PC-9 (cell line): ENCODE results near the gene RNF145. TPM values are rescaled to one million over a fixed set of nuclear protein-coding genes. Genes with fewer than 3 reads are reported as not detected.

Experiments
- BruUV-seq: library from RNA; stranded (reverse); fragments of 400-500 nt; replicated peaks from 2 replicates; lab custom pipeline; 2021; lab: Mats Ljungman, UMichigan
- CTCF ChIA-PET: fragments of 300-600 bp; sonication (Branson Sonifier 250); formaldehyde crosslinking; loops from one replicate; lab custom pipeline; 2022; ENCODE audit warnings: antibody characterized with exemption; lab: Charles Lee
- POLR2A ChIA-PET: fragments of 300-600 bp; sonication (Branson Sonifier 250); formaldehyde crosslinking; loops from one replicate; lab custom pipeline; 2022; ENCODE audit warnings: antibody characterized with exemption; ENCODE audit not compliant: unreplicated experiment; lab: Charles Lee
- DNase-seq, 2 experiments: peaks; one replicate each; pipeline versions ENCODE4 v3.0.0 to v3.0.0-alpha.2; 2015 to 2022; ENCODE audit warnings: mixed read lengths in 1 of 2
- H2AFZ ChIP-seq: fragments of 200-600 bp; sonication (generic); 2 replicates; pipeline ENCODE4 v1.8.1; 2017; ENCODE audit warnings: antibody characterized with exemption
- H3F3A ChIP-seq: fragments of 200-600 bp; sonication (generic); 2 replicates; pipeline ENCODE4 v1.8.1; 2017; ENCODE audit warnings: antibody characterized with exemption, mild to moderate bottlenecking, low read depth; ENCODE audit not compliant: insufficient read depth
- H3K27ac ChIP-seq: fragments of 200-600 bp; sonication (generic); 2 replicates; pipeline ENCODE4 v1.6.1; 2016; ENCODE audit warnings: mixed run types
- H3K27me3 ChIP-seq: fragments of 200-600 bp; sonication (generic); 2 replicates; pipeline ENCODE4 v1.6.1; 2016; ENCODE audit warnings: low read depth, mixed run types; ENCODE audit not compliant: insufficient read depth
- H3K36me3 ChIP-seq: fragments of 200-600 bp; sonication (generic); 2 replicates; pipeline ENCODE4 v1.6.1; 2016; ENCODE audit warnings: low read depth, mixed run types
- H3K4me1 ChIP-seq: fragments of 200-600 bp; sonication (generic); replicated peaks from 2 replicates; pipeline ENCODE4 v1.6.1; 2016; ENCODE audit warnings: mixed run types; ENCODE audit not compliant: insufficient read depth
- H3K4me2 ChIP-seq: fragments of 200-600 bp; sonication (generic); 2 replicates; pipeline ENCODE4 v1.6.1; 2017; ENCODE audit warnings: mixed run types
- H3K4me3 ChIP-seq: fragments of 200-600 bp; sonication (generic); 2 replicates; pipeline ENCODE4 v1.6.1; 2016; ENCODE audit warnings: mixed run types
- H3K79me2 ChIP-seq: fragments of 200-600 bp; sonication (generic); 2 replicates; pipeline ENCODE4 v1.6.1; 2017; ENCODE audit warnings: low read depth, mixed run types
- H3K9me2 ChIP-seq: fragments of 200-600 bp; sonication (generic); 2 replicates; pipeline ENCODE4 v1.8.1; 2017; ENCODE audit warnings: mild to moderate bottlenecking; ENCODE audit not compliant: insufficient read depth
- H3K9me3 ChIP-seq: fragments of 200-600 bp; sonication (generic); 2 replicates; pipeline ENCODE4 v1.8.1; 2016; ENCODE audit warnings: low read depth; ENCODE audit not compliant: insufficient read depth
- H4K20me1 ChIP-seq: fragments of 200-600 bp; sonication (generic); 2 replicates; pipeline ENCODE4 v1.8.1; 2017; ENCODE audit not compliant: insufficient read depth
- CTCF ChIP-seq: fragments of 200-600 bp; sonication (generic); conservative IDR thresholded peaks from 2 replicates; pipeline ENCODE4 v1.6.1; 2017; ENCODE audit warnings: mixed run types, antibody characterized with exemption, mild to moderate bottlenecking, moderate library complexity
- EZH2 ChIP-seq: fragments of 200-600 bp; sonication (generic); IDR thresholded peaks from 2 replicates; pipeline ENCODE4 v1.8.0; 2017; ENCODE audit warnings: antibody characterized with exemption, low read depth
- intact Hi-C: fragments of 100-400 bp; cut with micrococcal nuclease; formaldehyde crosslinking; loops from one replicate; pipeline ENCODE4 v1.10.0; 2022; ENCODE audit not compliant: unreplicated experiment
- total RNA-seq: library from RNA; stranded (reverse); gene quantifications from 2 replicates; pipeline ENCODE4 v1.2.3, GENCODE V29; 2021

Gene RNF145
- total RNA-seq, 1 experiment from 2014 or later: 54.5 TPM

GRCh38 chr5:159220206-159220605, 10.9 kb upstream of the RNF145 start:
- POLR2A ChIA-PET: no interaction called here
- no peak overlapping the region for H3K27ac ChIP-seq
- no peaks in the 10 kb centered on the region for H3K27me3 ChIP-seq
- peaks cover 14% of the 10 kb centered on the region for H3F3A ChIP-seq
- intact Hi-C loops: no loop called here
- no peaks in the 10 kb centered on the region for H3K9me2 ChIP-seq
- H3K4me3 ChIP-seq: no peak overlapping the region
- CTCF ChIA-PET: no interaction called here
- H3K79me2 ChIP-seq: no peaks in the 10 kb centered on the region
- no TSS peak for BruUV-seq
- no peak for DNase-seq
- H3K36me3 ChIP-seq: no peaks in the 10 kb centered on the region
- peaks cover 10% of the 10 kb centered on the region for H3K4me1 ChIP-seq
- no peaks in the 10 kb centered on the region for H4K20me1 ChIP-seq
- no peaks in the 10 kb centered on the region for H3K9me3 ChIP-seq
- no peak overlapping the region for H2AFZ ChIP-seq
- TF ChIP-seq CTCF: no peak
- TF ChIP-seq EZH2: no peak
- no peak overlapping the region for H3K4me2 ChIP-seq

- Histone ChIP-seq H3K27me3 (no peaks in the 10 kb centered on the region), H3K79me2 (no peaks in the 10 kb centered on the region), H3K4me3 (no peak overlapping the region), H3K9me3 (no peaks in the 10 kb centered on the region), H2AFZ (no peak overlapping the region), H3F3A (peaks cover 14% of the 10 kb centered on the region), H3K9me2 (no peaks in the 10 kb centered on the region), H3K4me1 (peaks cover 10% of the 10 kb centered on the region), H3K4me2 (peak overlapping the region; percentile 22), H3K27ac (peak overlapping the region; percentile 42; the same call in 1 of the 2 replicates), H4K20me1 (no peaks in the 10 kb centered on the region), H3K36me3 (no peaks in the 10 kb centered on the region)
- TF ChIP-seq CTCF (no peak), EZH2 (no peak)
- no TSS peak for BruUV-seq
- no peak for DNase-seq
- POLR2A ChIA-PET: no interaction called here
- CTCF ChIA-PET: no interaction called here
- intact Hi-C loops: no loop called here
Observed at GRCh38 chr5:159218595-159219023, 9.3 kb upstream of the RNF145 start.

DNA sequence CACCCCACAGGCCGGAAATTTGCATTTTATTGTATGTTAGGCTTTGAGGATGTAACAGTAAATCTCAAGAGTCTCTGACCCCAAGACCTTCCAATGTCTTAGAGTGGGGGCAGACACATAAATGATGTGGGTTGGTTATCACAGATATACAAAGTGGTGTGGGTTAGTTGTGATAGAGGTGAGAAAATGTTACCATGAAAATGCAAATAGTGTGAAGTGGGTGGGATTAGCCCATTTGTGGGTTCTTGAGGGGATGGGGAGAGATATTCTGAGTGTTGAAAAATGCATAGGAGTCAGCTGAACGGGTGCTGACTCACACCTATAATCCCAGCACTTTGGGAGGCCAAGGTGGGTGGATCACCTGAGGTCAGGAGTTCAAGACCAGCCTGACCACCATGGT, 7.9 kb upstream of the RNF145 start:
- H3F3A ChIP-seq: peaks cover 14% of the 10 kb centered on the region
- no peaks in the 10 kb centered on the region for H3K79me2 ChIP-seq
- H3K36me3 ChIP-seq: no peaks in the 10 kb centered on the region
- H2AFZ ChIP-seq: no peak overlapping the region
- intact Hi-C loops: no loop called here
- H4K20me1 ChIP-seq: no peaks in the 10 kb centered on the region
- H3K9me3 ChIP-seq: no peaks in the 10 kb centered on the region
- BruUV-seq: no TSS peak
- ChIA-PET CTCF (interaction anchor here (0.6 kb wide), 1 partner anchor 23 kb away, joined by 6 read pairs; no protein-coding TSS in a partner anchor), POLR2A (no interaction called here)
- H3K4me1 ChIP-seq: peaks cover 10% of the 10 kb centered on the region
- no peak overlapping the region for H3K4me3 ChIP-seq
- no peak for TF ChIP-seq CTCF
- H3K4me2 ChIP-seq: no peak overlapping the region
- no peak for DNase-seq
- H3K27ac ChIP-seq: no peak overlapping the region
- no peaks in the 10 kb centered on the region for H3K9me2 ChIP-seq
- H3K27me3 ChIP-seq: no peaks in the 10 kb centered on the region
